Astrocyte (in vitro differentiated cells and primary cell): ENCODE results near the gene ZNRF1. TPM values are rescaled to one million over a fixed set of nuclear protein-coding genes. Genes with fewer than 3 reads are reported as not detected.
A peak's percentile ranks its signal among the peaks of the same experiment; 100 is the strongest.

Source experiments
- DNase-seq: peaks from one replicate; pipeline ENCODE4 v3.0.0-alpha.2; 2010; ENCODE audit warnings: low read depth
- FAIRE-seq: peaks from 2 replicates; lab custom pipeline; 2011; peaks lifted over from hg19 to GRCh38; lab: Jason Lieb, UNC
- H2AFZ ChIP-seq: 2 replicates; pipeline ENCODE4 v1.6.0; 2012; ENCODE audit warnings: low read depth, low read length, inconsistent platforms
- H3K27ac ChIP-seq: 2 replicates; pipeline ENCODE4 v1.5.1; 2011; ENCODE audit warnings: low read depth, low read length, inconsistent platforms
- H3K27me3 ChIP-seq: 2 replicates; pipeline ENCODE4 v1.6.0; 2011; ENCODE audit warnings: low read length, inconsistent platforms; ENCODE audit not compliant: insufficient read depth
- H3K36me3 ChIP-seq: 2 replicates; pipeline ENCODE4 v1.5.1; 2011; ENCODE audit warnings: low read length, inconsistent platforms; ENCODE audit not compliant: insufficient read depth
- H3K4me1 ChIP-seq: 2 replicates; pipeline ENCODE4 v1.5.1; 2011; ENCODE audit warnings: low read length, inconsistent platforms; ENCODE audit not compliant: insufficient read depth
- H3K4me2 ChIP-seq: 2 replicates; pipeline ENCODE4 v1.6.0; 2012; ENCODE audit warnings: low read length, inconsistent platforms
- H3K4me3 ChIP-seq: 2 replicates; pipeline ENCODE4 v1.5.1; 2011; ENCODE audit warnings: low read depth, mild to moderate bottlenecking, low read length, inconsistent platforms; ENCODE audit not compliant: insufficient read depth
- H3K79me2 ChIP-seq: 2 replicates; pipeline ENCODE4 v1.6.0; 2012; ENCODE audit warnings: mild to moderate bottlenecking, low read length, inconsistent platforms; ENCODE audit not compliant: insufficient read depth
- H3K9ac ChIP-seq: 2 replicates; pipeline ENCODE4 v1.6.0; 2012; ENCODE audit warnings: mild to moderate bottlenecking, low read length, inconsistent platforms
- H3K9me3 ChIP-seq: 2 replicates; pipeline ENCODE4 v1.5.1; 2012; ENCODE audit warnings: low read depth, mild to moderate bottlenecking, low read length, inconsistent platforms; ENCODE audit not compliant: insufficient read depth
- H4K20me1 ChIP-seq: 2 replicates; pipeline ENCODE4 v1.6.0; 2012; ENCODE audit warnings: low read length, inconsistent platforms; ENCODE audit not compliant: insufficient read depth
- H3K27ac Mint-ChIP-seq: one replicate; pipeline ENCODE4 v1.8.0; 2021; ENCODE audit warnings: mild to moderate bottlenecking, mixed read lengths; ENCODE audit not compliant: unreplicated experiment
- H3K27me3 Mint-ChIP-seq: one replicate; pipeline ENCODE4 v1.8.0; 2021; ENCODE audit warnings: low read depth, mixed read lengths; ENCODE audit not compliant: unreplicated experiment
- H3K36me3 Mint-ChIP-seq: one replicate; pipeline ENCODE4 v1.8.0; 2021; ENCODE audit warnings: low read depth, mixed read lengths; ENCODE audit not compliant: unreplicated experiment
- H3K4me1 Mint-ChIP-seq: one replicate; pipeline ENCODE4 v1.8.0; 2021; ENCODE audit warnings: low read depth, mixed read lengths; ENCODE audit not compliant: unreplicated experiment
- H3K4me3 Mint-ChIP-seq: one replicate; pipeline ENCODE4 v1.8.0; 2021; ENCODE audit warnings: mild to moderate bottlenecking, moderate library complexity, mixed read lengths; ENCODE audit not compliant: unreplicated experiment
- H3K9me3 Mint-ChIP-seq: one replicate; pipeline ENCODE4 v1.8.0; 2021; ENCODE audit warnings: mild to moderate bottlenecking, mixed read lengths; ENCODE audit not compliant: unreplicated experiment
- EZH2 ChIP-seq: IDR thresholded peaks from 2 replicates; pipeline ENCODE4 v1.6.1; 2012; ENCODE audit warnings: mild to moderate bottlenecking, low read length, inconsistent platforms; ENCODE audit not compliant: insufficient read depth
- total RNA-seq: library from RNA; stranded (reverse); gene quantifications from 2 replicates; pipeline ENCODE4 v1.2.1, GENCODE V29; 2021
- TF ChIP-seq, protein P1 (sequence below): IDR thresholded peaks from 2 replicates; pipeline ENCODE4 v1.5.1; 2011; ENCODE audit warnings: low read depth, mild to moderate bottlenecking, inconsistent platforms, low read length, moderate library complexity; ENCODE audit not compliant: insufficient read depth

Gene ZNRF1
- total RNA-seq, 1 donor from 2014 or later, result 21.9 TPM

DNA sequence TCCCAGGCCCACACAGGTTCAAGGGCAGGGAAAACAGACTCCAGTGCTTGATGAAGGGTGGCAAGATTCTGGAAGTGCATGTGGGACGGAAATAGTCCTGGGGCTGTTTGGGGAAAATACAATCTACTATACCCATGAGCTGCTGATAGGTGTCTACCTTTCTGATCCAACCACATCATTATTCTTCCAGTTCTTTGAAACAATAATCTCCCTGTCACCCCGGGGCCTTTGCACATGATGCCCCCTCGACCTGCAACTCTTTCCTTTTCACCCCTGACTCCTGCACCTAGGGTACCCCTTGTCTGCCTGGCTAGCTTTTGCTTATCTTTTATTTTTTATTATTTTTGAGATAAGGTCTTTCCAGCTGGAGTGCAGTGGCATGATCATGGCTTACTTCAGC lies 72.8 kb downstream of the ZNRF1 start:
- no peak for DNase-seq
- H3K9me3 ChIP-seq, result no peaks in the 10 kb centered on the region
- H4K20me1 ChIP-seq, result peaks cover 89% of the 10 kb centered on the region
- no peak overlapping the region for H3K4me2 ChIP-seq
- no peak overlapping the region for H3K4me3 Mint-ChIP-seq
- TF ChIP-seq EZH2, result no peak
- TF ChIP-seq, protein P1, sequence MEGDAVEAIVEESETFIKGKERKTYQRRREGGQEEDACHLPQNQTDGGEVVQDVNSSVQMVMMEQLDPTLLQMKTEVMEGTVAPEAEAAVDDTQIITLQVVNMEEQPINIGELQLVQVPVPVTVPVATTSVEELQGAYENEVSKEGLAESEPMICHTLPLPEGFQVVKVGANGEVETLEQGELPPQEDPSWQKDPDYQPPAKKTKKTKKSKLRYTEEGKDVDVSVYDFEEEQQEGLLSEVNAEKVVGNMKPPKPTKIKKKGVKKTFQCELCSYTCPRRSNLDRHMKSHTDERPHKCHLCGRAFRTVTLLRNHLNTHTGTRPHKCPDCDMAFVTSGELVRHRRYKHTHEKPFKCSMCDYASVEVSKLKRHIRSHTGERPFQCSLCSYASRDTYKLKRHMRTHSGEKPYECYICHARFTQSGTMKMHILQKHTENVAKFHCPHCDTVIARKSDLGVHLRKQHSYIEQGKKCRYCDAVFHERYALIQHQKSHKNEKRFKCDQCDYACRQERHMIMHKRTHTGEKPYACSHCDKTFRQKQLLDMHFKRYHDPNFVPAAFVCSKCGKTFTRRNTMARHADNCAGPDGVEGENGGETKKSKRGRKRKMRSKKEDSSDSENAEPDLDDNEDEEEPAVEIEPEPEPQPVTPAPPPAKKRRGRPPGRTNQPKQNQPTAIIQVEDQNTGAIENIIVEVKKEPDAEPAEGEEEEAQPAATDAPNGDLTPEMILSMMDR, result no peak
- H3K4me3 ChIP-seq, result no peak overlapping the region
- no peak for FAIRE-seq
- H3K4me1 ChIP-seq, result peaks cover 11% of the 10 kb centered on the region
- no peaks in the 10 kb centered on the region for H3K27me3 ChIP-seq
- no peaks in the 10 kb centered on the region for H3K9me3 Mint-ChIP-seq
- H3K27ac Mint-ChIP-seq, result no peak overlapping the region
- no peak overlapping the region for H3K9ac ChIP-seq
- peaks cover 9% of the 10 kb centered on the region for H3K4me1 Mint-ChIP-seq
- H2AFZ ChIP-seq, result no peak overlapping the region
- peaks cover 78% of the 10 kb centered on the region for H3K79me2 ChIP-seq
- H3K36me3 ChIP-seq, result no peaks in the 10 kb centered on the region
- H3K27me3 Mint-ChIP-seq, result no peaks in the 10 kb centered on the region
- no peak overlapping the region for H3K27ac ChIP-seq
- peaks cover 1% of the 10 kb centered on the region for H3K36me3 Mint-ChIP-seq

DNA sequence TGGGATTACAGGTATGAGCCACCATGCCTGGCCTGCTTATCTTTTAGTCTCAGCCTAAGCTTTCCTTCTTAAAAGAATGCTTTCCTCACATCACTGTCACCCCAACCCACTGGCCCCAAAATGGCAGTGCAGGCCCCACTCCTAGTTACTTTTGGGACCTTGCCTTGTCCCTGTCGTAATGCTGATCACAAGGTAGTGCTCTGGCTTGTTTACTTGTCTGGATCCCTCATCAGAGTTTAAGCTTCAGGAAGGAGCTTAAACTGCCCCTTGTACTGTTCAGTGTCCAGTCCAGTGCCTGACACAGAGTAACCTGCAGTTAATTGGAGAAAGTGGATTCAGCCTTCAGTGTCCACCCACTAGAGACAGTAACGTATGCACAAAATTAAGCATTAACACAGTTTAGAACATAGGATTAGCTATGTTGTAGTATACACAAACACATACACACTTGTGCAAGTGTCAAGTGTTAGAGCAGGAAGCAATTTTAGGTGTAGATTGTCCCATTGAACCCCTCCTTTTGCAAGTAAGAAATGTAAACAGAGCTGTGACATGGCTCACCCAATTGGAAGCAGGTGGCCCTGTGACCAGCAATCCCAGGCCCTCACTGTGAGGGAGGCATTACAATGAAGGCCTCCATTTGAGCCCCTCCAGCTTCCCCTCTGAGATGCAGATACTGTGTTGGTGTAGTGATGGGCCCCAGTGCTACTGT lies 73.6 kb downstream of the ZNRF1 start:
- H3K4me1 ChIP-seq, result peaks cover 11% of the 10 kb centered on the region
- H3K9ac ChIP-seq, result no peak overlapping the region
- TF ChIP-seq EZH2, result no peak
- TF ChIP-seq, protein P1, result no peak
- Mint-ChIP-seq H3K27ac (peak overlapping the region; percentile 7), H3K4me1 (peaks cover 9% of the 10 kb centered on the region), H3K27me3 (no peaks in the 10 kb centered on the region), H3K9me3 (no peaks in the 10 kb centered on the region), H3K36me3 (peaks cover 4% of the 10 kb centered on the region), H3K4me3 (no peak overlapping the region)
- H3K27ac ChIP-seq, result no peak overlapping the region
- no peak overlapping the region for H2AFZ ChIP-seq
- DNase-seq (no peak), FAIRE-seq (no peak)
- H3K27me3 ChIP-seq, result no peaks in the 10 kb centered on the region
- no peak overlapping the region for H3K4me2 ChIP-seq
- H3K36me3 ChIP-seq, result no peaks in the 10 kb centered on the region
- peaks cover 85% of the 10 kb centered on the region for H4K20me1 ChIP-seq
- H3K9me3 ChIP-seq, result no peaks in the 10 kb centered on the region
- H3K4me3 ChIP-seq, result no peak overlapping the region
- peaks cover 75% of the 10 kb centered on the region for H3K79me2 ChIP-seq
